PC-9 (cell line): Measurements from ENCODE around the gene ITPKC.

ENCODE experiments used
- EZH2 ChIP-seq: fragments of 200-600 bp; sonication (generic); IDR thresholded peaks from 2 replicates; pipeline ENCODE4 v1.8.0; 2017; ENCODE audit warnings: antibody characterized with exemption, low read depth
- TF ChIP-seq, protein P1 (sequence below): fragments of 200-600 bp; sonication (generic); conservative IDR thresholded peaks from 2 replicates; pipeline ENCODE4 v1.6.1; 2017; ENCODE audit warnings: mixed run types, antibody characterized with exemption, mild to moderate bottlenecking, moderate library complexity

DNA sequence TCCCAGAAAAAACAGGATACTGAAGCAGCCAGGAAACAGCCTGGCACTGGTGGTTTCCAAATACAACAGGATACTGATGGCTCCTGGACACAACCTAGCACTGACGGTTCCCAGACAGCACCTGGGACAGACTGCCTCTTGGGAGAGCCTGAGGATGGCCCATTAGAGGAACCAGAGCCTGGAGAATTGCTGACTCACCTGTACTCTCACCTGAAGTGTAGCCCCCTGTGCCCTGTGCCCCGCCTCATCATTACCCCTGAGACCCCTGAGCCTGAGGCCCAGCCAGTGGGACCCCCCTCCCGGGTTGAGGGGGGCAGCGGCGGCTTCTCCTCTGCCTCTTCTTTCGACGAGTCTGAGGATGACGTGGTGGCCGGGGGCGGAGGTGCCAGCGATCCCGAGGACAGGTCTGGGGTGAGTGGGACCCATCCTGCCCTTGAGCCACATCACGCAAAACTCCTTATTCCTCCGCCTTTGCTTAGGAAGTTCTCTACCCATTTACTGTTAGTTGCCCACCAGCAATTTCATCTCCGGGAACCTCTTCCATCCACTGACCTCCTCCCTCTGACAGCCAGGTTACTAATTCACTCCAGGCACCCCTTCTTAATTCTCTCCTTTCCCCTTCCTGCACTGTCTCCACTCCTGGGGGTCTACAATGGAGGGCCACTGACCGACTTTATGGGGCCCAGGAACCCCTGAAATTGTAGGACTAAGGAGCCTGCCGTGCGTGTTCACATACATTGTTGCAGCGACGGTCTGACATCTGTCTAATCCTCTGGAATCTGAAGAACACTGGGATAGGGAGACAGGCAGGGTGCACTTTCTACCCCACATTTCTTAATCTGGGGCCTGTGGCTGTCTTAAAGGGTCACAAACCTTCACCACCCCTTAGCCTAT lies 1.2 kb downstream of the ITPKC start:
- TF ChIP-seq, protein P1, sequence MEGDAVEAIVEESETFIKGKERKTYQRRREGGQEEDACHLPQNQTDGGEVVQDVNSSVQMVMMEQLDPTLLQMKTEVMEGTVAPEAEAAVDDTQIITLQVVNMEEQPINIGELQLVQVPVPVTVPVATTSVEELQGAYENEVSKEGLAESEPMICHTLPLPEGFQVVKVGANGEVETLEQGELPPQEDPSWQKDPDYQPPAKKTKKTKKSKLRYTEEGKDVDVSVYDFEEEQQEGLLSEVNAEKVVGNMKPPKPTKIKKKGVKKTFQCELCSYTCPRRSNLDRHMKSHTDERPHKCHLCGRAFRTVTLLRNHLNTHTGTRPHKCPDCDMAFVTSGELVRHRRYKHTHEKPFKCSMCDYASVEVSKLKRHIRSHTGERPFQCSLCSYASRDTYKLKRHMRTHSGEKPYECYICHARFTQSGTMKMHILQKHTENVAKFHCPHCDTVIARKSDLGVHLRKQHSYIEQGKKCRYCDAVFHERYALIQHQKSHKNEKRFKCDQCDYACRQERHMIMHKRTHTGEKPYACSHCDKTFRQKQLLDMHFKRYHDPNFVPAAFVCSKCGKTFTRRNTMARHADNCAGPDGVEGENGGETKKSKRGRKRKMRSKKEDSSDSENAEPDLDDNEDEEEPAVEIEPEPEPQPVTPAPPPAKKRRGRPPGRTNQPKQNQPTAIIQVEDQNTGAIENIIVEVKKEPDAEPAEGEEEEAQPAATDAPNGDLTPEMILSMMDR = no peak
- TF ChIP-seq EZH2 = no peak
